ENCODE measurements around the gene S100A7A.

- no peak for TF ChIP-seq ZNF217 (IDR thresholded peaks at IDR 0.05)
- TF ChIP-seq CTCF (IDR thresholded peaks at IDR 0.05 in 2 of 3, conservative IDR thresholded peaks at IDR 0.05 in 1 of 3; ENCODE audit: control insufficient read depth in 2 of 3, extremely low read depth in 1 of 3, insufficient read depth in 1 of 3, low read depth in 3 of 3, low read length in 3 of 3) = no peak
- no peak for TF ChIP-seq SUPT20H (IDR thresholded peaks at IDR 0.05; ENCODE audit: borderline replicate concordance, control insufficient read depth, low read depth, low read length)
- no peak for TF ChIP-seq RCOR1 (conservative IDR thresholded peaks at IDR 0.05; ENCODE audit: low read depth, low read length)
- TF ChIP-seq JUNB (IDR thresholded peaks at IDR 0.05) = no peak
- no peak for TF ChIP-seq MXI1 (IDR thresholded peaks at IDR 0.05; ENCODE audit: low read depth, low read length)
- no peak for TF ChIP-seq ZNF24 (IDR thresholded peaks at IDR 0.05)
- TF ChIP-seq FOS (IDR thresholded peaks at IDR 0.05; ENCODE audit: borderline replicate concordance, extremely low read depth, insufficient read length) = no peak
- TF ChIP-seq ZBED1 (IDR thresholded peaks at IDR 0.05; ENCODE audit: borderline replicate concordance) = no peak
Measured at GRCh38 chr1:153392258-153392657, 24.1 kb upstream of the S100A7A start.

Data from GM12878 (cell line).